SK-N-SH treated with all-trans-retinoic acid at 6 μM for 48 hours (cell line): ENCODE results near the gene MYOM3.

Experiments
- ATAC-seq: fragments of 200-7000 bp; cut with Tn5 transposase; 3 replicates; pipeline ENCODE4 v1.9.1; 2020; ENCODE audit warnings: mild to moderate bottlenecking, moderate library complexity
- BACH2 ChIP-seq: fragments of 250-450 bp; sonication (Bioruptor Pico); IDR thresholded peaks from 2 replicates; pipeline ENCODE4 v1.9.0; 2021; ENCODE audit warnings: mild to moderate bottlenecking, borderline replicate concordance
- GLIS3 ChIP-seq: fragments of 250-450 bp; sonication (Bioruptor Pico); IDR thresholded peaks from 2 replicates; pipeline ENCODE4 v1.5.0; 2020; ENCODE audit warnings: mild to moderate bottlenecking, moderate library complexity
- ISL1 ChIP-seq: fragments of 250-450 bp; sonication (Bioruptor Pico); IDR thresholded peaks from 2 replicates; pipeline ENCODE4 v2.1.2; 2022; ENCODE audit warnings: mild to moderate bottlenecking, moderate library complexity
- OSR1 ChIP-seq: fragments of 250-450 bp; sonication (Bioruptor Pico); IDR thresholded peaks from 2 replicates; pipeline ENCODE4 v1.8.0; 2022; ENCODE audit warnings: moderate library complexity, mild to moderate bottlenecking, inconsistent platforms
- RARB ChIP-seq: fragments of 250-450 bp; sonication (Bioruptor Pico); IDR thresholded peaks from 2 replicates; pipeline ENCODE4 v1.8.0; 2021; ENCODE audit warnings: mild to moderate bottlenecking, moderate library complexity
- TOX ChIP-seq: fragments of 250-450 bp; sonication (Bioruptor Pico); IDR thresholded peaks from 2 replicates; pipeline ENCODE4 v1.8.0; 2021; ENCODE audit warnings: mild to moderate bottlenecking, moderate library complexity, borderline replicate concordance
- ZNF8 ChIP-seq: fragments of 450-650 bp; formaldehyde crosslinking; IDR thresholded peaks from 2 replicates; pipeline ENCODE4 v1.5.0; 2020; ENCODE audit warnings: mild to moderate bottlenecking, moderate library complexity
- TF ChIP-seq, protein P1 (sequence below): fragments of 250-450 bp; sonication (Bioruptor Pico); IDR thresholded peaks from 2 replicates; pipeline ENCODE4 v1.8.0; 2020; ENCODE audit warnings: mild to moderate bottlenecking, moderate library complexity, borderline replicate concordance
- TF ChIP-seq, protein P2 (sequence below): fragments of 250-450 bp; sonication (Bioruptor Pico); IDR thresholded peaks from 2 replicates; pipeline ENCODE4 v1.5.0; 2020; ENCODE audit warnings: mild to moderate bottlenecking, moderate library complexity

MYOM3 gene

DNA sequence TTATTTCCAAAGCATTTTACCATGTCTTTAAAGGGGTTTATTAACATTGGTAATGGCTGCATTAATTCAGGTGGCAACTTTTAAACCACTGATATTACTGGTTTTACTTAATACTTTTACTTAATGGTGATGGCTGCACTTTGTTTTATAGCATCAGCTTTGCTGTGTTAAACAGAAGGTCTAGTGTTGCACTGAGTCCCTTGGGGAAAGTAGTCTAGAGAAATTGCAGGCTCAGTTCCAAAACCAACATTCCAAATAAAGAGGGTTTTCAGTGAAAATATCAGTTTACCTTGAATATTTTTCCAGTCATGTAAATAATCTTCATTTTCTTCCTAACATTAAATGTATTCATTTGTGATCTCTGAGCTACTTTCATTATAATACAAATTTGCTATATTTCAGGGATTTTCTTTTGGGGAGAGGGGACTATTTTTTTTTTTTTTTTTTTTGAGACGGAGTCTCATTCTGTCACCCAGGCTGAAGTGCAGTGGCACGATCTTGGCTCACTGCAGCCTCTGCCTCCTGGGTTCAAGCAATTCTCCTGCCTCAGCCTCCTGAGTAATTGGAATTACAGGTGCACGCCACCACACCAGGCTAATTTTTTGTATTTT, 103.3 kb downstream of the MYOM3 start:
- peak; percentile 38; the same call in 1 of the 2 replicates for TF ChIP-seq ISL1 (CRISPR knock-in tag)
- ATAC-seq, result peak; percentile 55

DNA sequence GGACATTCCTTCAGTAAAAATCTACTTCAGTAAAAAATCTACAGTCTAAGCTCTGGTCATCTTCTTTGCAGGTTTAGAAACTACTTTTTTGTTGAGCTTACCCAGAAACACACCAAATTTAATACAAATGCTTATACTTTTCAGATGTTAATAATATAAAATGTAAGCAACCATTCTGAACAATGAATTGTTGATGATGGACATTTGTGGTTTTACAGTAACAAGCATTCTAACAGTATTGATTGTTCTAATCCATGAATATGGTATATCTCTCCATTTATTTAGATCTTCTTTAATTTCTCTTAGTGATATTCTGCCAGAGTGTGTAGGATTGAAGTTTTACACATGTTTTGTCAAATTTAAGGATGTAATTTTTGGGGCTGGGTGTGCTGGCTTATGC, 104.9 kb downstream of the MYOM3 start:
- TF ChIP-seq RARB (CRISPR knock-in tag), result no peak
- TF ChIP-seq GLIS3 (CRISPR knock-in tag), result no peak
- no peak for TF ChIP-seq OSR1 (CRISPR knock-in tag)
- TF ChIP-seq TOX (CRISPR knock-in tag), result no peak
- no peak for TF ChIP-seq ZNF8
- TF ChIP-seq, protein P1, sequence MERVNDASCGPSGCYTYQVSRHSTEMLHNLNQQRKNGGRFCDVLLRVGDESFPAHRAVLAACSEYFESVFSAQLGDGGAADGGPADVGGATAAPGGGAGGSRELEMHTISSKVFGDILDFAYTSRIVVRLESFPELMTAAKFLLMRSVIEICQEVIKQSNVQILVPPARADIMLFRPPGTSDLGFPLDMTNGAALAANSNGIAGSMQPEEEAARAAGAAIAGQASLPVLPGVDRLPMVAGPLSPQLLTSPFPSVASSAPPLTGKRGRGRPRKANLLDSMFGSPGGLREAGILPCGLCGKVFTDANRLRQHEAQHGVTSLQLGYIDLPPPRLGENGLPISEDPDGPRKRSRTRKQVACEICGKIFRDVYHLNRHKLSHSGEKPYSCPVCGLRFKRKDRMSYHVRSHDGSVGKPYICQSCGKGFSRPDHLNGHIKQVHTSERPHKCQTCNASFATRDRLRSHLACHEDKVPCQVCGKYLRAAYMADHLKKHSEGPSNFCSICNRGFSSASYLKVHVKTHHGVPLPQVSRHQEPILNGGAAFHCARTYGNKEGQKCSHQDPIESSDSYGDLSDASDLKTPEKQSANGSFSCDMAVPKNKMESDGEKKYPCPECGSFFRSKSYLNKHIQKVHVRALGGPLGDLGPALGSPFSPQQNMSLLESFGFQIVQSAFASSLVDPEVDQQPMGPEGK (CRISPR knock-in tag), result no peak
- TF ChIP-seq BACH2 (CRISPR knock-in tag), result no peak
- TF ChIP-seq, protein P2, sequence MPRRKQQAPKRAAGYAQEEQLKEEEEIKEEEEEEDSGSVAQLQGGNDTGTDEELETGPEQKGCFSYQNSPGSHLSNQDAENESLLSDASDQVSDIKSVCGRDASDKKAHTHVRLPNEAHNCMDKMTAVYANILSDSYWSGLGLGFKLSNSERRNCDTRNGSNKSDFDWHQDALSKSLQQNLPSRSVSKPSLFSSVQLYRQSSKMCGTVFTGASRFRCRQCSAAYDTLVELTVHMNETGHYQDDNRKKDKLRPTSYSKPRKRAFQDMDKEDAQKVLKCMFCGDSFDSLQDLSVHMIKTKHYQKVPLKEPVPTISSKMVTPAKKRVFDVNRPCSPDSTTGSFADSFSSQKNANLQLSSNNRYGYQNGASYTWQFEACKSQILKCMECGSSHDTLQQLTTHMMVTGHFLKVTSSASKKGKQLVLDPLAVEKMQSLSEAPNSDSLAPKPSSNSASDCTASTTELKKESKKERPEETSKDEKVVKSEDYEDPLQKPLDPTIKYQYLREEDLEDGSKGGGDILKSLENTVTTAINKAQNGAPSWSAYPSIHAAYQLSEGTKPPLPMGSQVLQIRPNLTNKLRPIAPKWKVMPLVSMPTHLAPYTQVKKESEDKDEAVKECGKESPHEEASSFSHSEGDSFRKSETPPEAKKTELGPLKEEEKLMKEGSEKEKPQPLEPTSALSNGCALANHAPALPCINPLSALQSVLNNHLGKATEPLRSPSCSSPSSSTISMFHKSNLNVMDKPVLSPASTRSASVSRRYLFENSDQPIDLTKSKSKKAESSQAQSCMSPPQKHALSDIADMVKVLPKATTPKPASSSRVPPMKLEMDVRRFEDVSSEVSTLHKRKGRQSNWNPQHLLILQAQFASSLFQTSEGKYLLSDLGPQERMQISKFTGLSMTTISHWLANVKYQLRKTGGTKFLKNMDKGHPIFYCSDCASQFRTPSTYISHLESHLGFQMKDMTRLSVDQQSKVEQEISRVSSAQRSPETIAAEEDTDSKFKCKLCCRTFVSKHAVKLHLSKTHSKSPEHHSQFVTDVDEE (CRISPR knock-in tag), result no peak
- TF ChIP-seq ISL1 (CRISPR knock-in tag), result no peak
- no peak for ATAC-seq
